ENCODE data around the gene EID2. TPM values are rescaled to one million over a fixed set of nuclear protein-coding genes. Genes with fewer than 3 reads are reported as not detected.

EID2 gene
- total and polyA plus RNA-seq, 9 donors, result 7.0 to 13.4 (median 10.4) TPM

GRCh38 chr19:39542206-39542605 is 2.2 kb upstream of the EID2 start:
- whole genome bisulfite sequencing (ENCODE audit: insufficient coverage), result 60% methylated on average over 1 of the region's 2 CpGs
- DNase-seq, result no peak
- Histone ChIP-seq H3K9me3 (replicated peaks; ENCODE audit: control insufficient read depth, low read depth, low read length) (no peaks in the 10 kb centered on the region), H3K36me3 (ENCODE audit: control insufficient read depth, insufficient read depth, low read length) (no peaks in the 10 kb centered on the region), H3K4me3 (ENCODE audit: low read length) (no peak overlapping the region), H3K4me1 (ENCODE audit: control insufficient read depth, insufficient read depth, low read length) (no peaks in the 10 kb centered on the region), H3K27me3 (ENCODE audit: control insufficient read depth, insufficient read depth, low read length) (peaks cover 6% of the 10 kb centered on the region), H3K27ac (ENCODE audit: low read length) (peak overlapping the region; percentile 57)

DNA sequence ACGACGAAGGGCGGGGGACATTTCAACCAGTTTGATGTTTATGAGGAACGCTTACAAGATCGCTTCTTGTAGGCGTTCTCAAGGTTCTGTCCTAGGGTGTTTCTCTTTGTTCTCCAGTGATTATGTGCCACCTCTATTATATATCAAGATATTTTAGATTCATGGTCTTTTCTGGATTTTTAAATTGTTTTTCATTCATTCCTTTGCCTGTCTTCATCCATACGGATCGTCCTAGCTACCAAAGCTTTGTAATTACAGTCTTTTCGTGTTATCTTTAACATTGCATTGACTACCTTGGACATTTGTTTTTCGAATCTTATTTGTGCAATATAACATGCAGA is 342 bp upstream of the EID2 start:
- peaks cover 3% of the 10 kb centered on the region for H3K27me3 ChIP-seq (ENCODE audit: control insufficient read depth, insufficient read depth, low read length)
- no peak overlapping the region for H3K4me3 ChIP-seq (ENCODE audit: low read length)
- WGBS (ENCODE audit: insufficient coverage), result 0% methylated on average over 3 of the region's 10 CpGs
- no peaks in the 10 kb centered on the region for H3K36me3 ChIP-seq (ENCODE audit: control insufficient read depth, insufficient read depth, low read length)
- DNase-seq, result no peak
- H3K27ac ChIP-seq (ENCODE audit: low read length), result peak overlapping the region; percentile 98
- no peaks in the 10 kb centered on the region for H3K4me1 ChIP-seq (ENCODE audit: control insufficient read depth, insufficient read depth, low read length)
- H3K9me3 ChIP-seq (replicated peaks; ENCODE audit: control insufficient read depth, low read depth, low read length), result no peaks in the 10 kb centered on the region

GRCh38 chr19:39539165-39539517 is 820 bp downstream of the EID2 start:
- Histone ChIP-seq H3K4me3 (ENCODE audit: low read length) (peak overlapping the region; percentile 85), H3K27me3 (ENCODE audit: control insufficient read depth, insufficient read depth, low read length) (no peaks in the 10 kb centered on the region), H3K36me3 (ENCODE audit: control insufficient read depth, insufficient read depth, low read length) (no peaks in the 10 kb centered on the region), H3K27ac (ENCODE audit: low read length) (peak overlapping the region; percentile 90), H3K4me1 (ENCODE audit: control insufficient read depth, insufficient read depth, low read length) (no peaks in the 10 kb centered on the region), H3K9me3 (replicated peaks; ENCODE audit: control insufficient read depth, low read depth, low read length) (no peaks in the 10 kb centered on the region)
- no peak for DNase-seq
- WGBS (ENCODE audit: insufficient coverage), result 0% methylated on average over 5 of the region's 10 CpGs

DNA sequence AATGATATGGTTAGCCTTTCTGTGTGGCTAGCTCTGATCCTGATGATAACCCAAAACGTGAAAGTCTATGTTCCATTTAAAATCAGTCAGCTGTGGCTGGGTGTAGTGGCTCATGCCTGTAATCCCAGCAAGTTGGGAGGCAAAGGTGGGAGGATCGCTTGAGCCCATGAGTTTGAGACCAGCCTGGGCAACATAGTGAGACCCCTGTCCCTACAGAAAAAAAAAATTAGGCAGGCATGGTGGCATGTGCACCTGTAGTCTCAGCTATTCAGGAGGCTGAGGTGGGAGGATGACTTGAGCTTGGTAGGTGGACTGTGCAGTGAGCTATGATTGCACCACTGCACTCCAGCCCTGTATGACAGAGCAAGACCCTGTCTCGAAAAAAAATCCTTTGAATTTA is 6.2 kb downstream of the EID2 start:
- Histone ChIP-seq H3K9me3 (replicated peaks; ENCODE audit: control insufficient read depth, low read depth, low read length) (no peaks in the 10 kb centered on the region), H3K4me1 (ENCODE audit: control insufficient read depth, insufficient read depth, low read length) (peaks cover 9% of the 10 kb centered on the region), H3K27me3 (ENCODE audit: control insufficient read depth, insufficient read depth, low read length) (no peaks in the 10 kb centered on the region), H3K4me3 (ENCODE audit: low read length) (no peak overlapping the region), H3K27ac (ENCODE audit: low read length) (no peak overlapping the region), H3K36me3 (ENCODE audit: control insufficient read depth, insufficient read depth, low read length) (no peaks in the 10 kb centered on the region)
- DNase-seq, result no peak
- 72% methylated on average over 2 of the region's 3 CpGs for WGBS (ENCODE audit: insufficient coverage)

- Histone ChIP-seq H3K27ac (ENCODE audit: low read length) (no peak overlapping the region), H3K9me3 (replicated peaks; ENCODE audit: control insufficient read depth, low read depth, low read length) (no peaks in the 10 kb centered on the region), H3K36me3 (ENCODE audit: control insufficient read depth, insufficient read depth, low read length) (no peaks in the 10 kb centered on the region), H3K27me3 (ENCODE audit: control insufficient read depth, insufficient read depth, low read length) (no peaks in the 10 kb centered on the region), H3K4me1 (ENCODE audit: control insufficient read depth, insufficient read depth, low read length) (peaks cover 9% of the 10 kb centered on the region), H3K4me3 (ENCODE audit: low read length) (no peak overlapping the region)
- WGBS (ENCODE audit: insufficient coverage), result 0% methylated on average over 2 of the region's 12 CpGs
- DNase-seq, result no peak
These were observed 6.9 kb downstream of the EID2 start for GRCh38 chr19:39533003-39533512.

- Histone ChIP-seq H3K4me1 (ENCODE audit: control insufficient read depth, insufficient read depth, low read length) (peaks cover 9% of the 10 kb centered on the region), H3K9me3 (replicated peaks; ENCODE audit: control insufficient read depth, low read depth, low read length) (no peaks in the 10 kb centered on the region), H3K27ac (ENCODE audit: low read length) (peak within 1 kb of the TSS; percentile 91), H3K27me3 (ENCODE audit: control insufficient read depth, insufficient read depth, low read length) (no peaks in the 10 kb centered on the region), H3K4me3 (ENCODE audit: low read length) (peak within 1 kb of the TSS; percentile 82), H3K36me3 (ENCODE audit: control insufficient read depth, insufficient read depth, low read length) (no peaks in the 10 kb centered on the region)
- peak; percentile 98 for DNase-seq
- under 1% methylated on average over 63 of the region's 65 CpGs for WGBS (ENCODE audit: insufficient coverage)
These were observed 7.5 kb downstream of the EID2 start, which contains the start of gene EID2B for GRCh38 chr19:39532233-39533002. TSS of gene EID2B (minus strand) at chr19:39532852. CDS start at chr19:39532802, 50 bp downstream.

DNA sequence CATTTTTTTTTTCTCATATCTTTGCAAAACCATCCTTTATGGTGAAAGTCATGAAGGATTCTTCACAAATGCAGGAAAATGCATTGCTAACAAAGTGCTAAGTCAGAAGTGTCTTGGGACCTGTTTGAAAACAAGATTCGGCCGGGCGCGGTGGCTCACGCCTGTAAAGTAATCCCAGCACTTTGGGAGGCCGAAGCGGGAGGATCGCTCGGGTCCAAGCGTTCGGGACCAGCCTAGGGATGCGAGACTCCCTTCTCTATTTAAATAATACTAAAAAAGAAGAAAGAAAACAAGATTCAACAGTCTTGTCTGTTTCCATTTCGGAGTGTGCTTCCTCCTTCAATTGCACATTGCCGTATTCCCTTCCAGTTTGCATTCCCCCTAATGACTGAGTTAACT is 8.1 kb downstream of the EID2 start:
- 0% methylated on average over 4 of the region's 14 CpGs for WGBS (ENCODE audit: insufficient coverage)
- DNase-seq, result no peak
- peak overlapping the region; percentile 91 for H3K27ac ChIP-seq (ENCODE audit: low read length)
- H3K4me1 ChIP-seq (ENCODE audit: control insufficient read depth, insufficient read depth, low read length), result peaks cover 9% of the 10 kb centered on the region
- peak overlapping the region; percentile 82 for H3K4me3 ChIP-seq (ENCODE audit: low read length)
- H3K36me3 ChIP-seq (ENCODE audit: control insufficient read depth, insufficient read depth, low read length), result no peaks in the 10 kb centered on the region
- no peaks in the 10 kb centered on the region for H3K9me3 ChIP-seq (replicated peaks; ENCODE audit: control insufficient read depth, low read depth, low read length)
- H3K27me3 ChIP-seq (ENCODE audit: control insufficient read depth, insufficient read depth, low read length), result no peaks in the 10 kb centered on the region

GRCh38 chr19:39525205-39525604 is 14.8 kb downstream of the EID2 start:
- Histone ChIP-seq H3K9me3 (replicated peaks; ENCODE audit: control insufficient read depth, low read depth, low read length) (no peaks in the 10 kb centered on the region), H3K27me3 (ENCODE audit: control insufficient read depth, insufficient read depth, low read length) (no peaks in the 10 kb centered on the region), H3K27ac (ENCODE audit: low read length) (no peak overlapping the region), H3K4me1 (ENCODE audit: control insufficient read depth, insufficient read depth, low read length) (no peaks in the 10 kb centered on the region), H3K4me3 (ENCODE audit: low read length) (no peak overlapping the region), H3K36me3 (ENCODE audit: control insufficient read depth, insufficient read depth, low read length) (no peaks in the 10 kb centered on the region)
- no peak for DNase-seq
- no CpG with 5 or more reads among the region's 3 CpGs for WGBS (ENCODE audit: insufficient coverage)

DNA sequence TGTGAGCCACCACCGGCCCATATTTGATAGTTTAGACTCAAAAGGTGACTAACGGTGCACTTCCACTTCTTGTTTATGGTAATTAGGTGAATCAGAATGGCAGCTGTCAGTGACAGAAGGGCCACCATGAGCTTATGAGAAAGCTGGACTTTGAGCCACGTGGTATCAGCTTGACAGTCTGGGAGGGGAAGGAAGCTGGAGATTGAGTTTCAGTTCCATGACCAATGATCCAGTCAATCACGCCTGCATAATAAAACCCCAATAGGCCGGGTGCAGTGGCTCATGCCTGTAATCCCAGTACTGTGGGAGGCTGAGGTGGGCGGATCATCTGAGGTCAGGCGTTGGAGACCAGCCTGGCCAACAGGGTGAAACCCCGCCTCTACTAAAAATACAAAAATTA is 15.5 kb downstream of the EID2 start:
- Histone ChIP-seq H3K27ac (ENCODE audit: low read length) (no peak overlapping the region), H3K36me3 (ENCODE audit: control insufficient read depth, insufficient read depth, low read length) (no peaks in the 10 kb centered on the region), H3K9me3 (replicated peaks; ENCODE audit: control insufficient read depth, low read depth, low read length) (no peaks in the 10 kb centered on the region), H3K27me3 (ENCODE audit: control insufficient read depth, insufficient read depth, low read length) (no peaks in the 10 kb centered on the region), H3K4me1 (ENCODE audit: control insufficient read depth, insufficient read depth, low read length) (no peaks in the 10 kb centered on the region), H3K4me3 (ENCODE audit: low read length) (no peak overlapping the region)
- WGBS (ENCODE audit: insufficient coverage), result 73% methylated on average over 6 of the region's 8 CpGs
- peak; percentile 19 for DNase-seq

GRCh38 chr19:39520541-39521484 is 19.1 kb downstream of the EID2 start:
- no peaks in the 10 kb centered on the region for H3K9me3 ChIP-seq (replicated peaks; ENCODE audit: control insufficient read depth, low read depth, low read length)
- no peak overlapping the region for H3K4me3 ChIP-seq (ENCODE audit: low read length)
- H3K27me3 ChIP-seq (ENCODE audit: control insufficient read depth, insufficient read depth, low read length), result peaks cover 28% of the 10 kb centered on the region
- peaks cover under 1% of the 10 kb centered on the region for H3K4me1 ChIP-seq (ENCODE audit: control insufficient read depth, insufficient read depth, low read length)
- H3K36me3 ChIP-seq (ENCODE audit: control insufficient read depth, insufficient read depth, low read length), result no peaks in the 10 kb centered on the region
- 100% methylated on average over 2 of the region's 8 CpGs for WGBS (ENCODE audit: insufficient coverage)
- H3K27ac ChIP-seq (ENCODE audit: low read length), result no peak overlapping the region
- DNase-seq, result no peak

Measured in muscle of leg (tissue), 11 donors.